PC-9 (cell line): Measurements from ENCODE around the gene RPTOR. TPM values are rescaled to one million over a fixed set of nuclear protein-coding genes. Genes with fewer than 3 reads are reported as not detected.

Experiments used
- BruUV-seq: library from RNA; stranded (reverse); fragments of 400-500 nt; replicated peaks from 2 replicates; lab custom pipeline; 2021; lab: Mats Ljungman, UMichigan
- CTCF ChIA-PET: fragments of 300-600 bp; sonication (Branson Sonifier 250); formaldehyde crosslinking; loops from one replicate; lab custom pipeline; 2022; ENCODE audit warnings: antibody characterized with exemption; lab: Charles Lee
- POLR2A ChIA-PET: fragments of 300-600 bp; sonication (Branson Sonifier 250); formaldehyde crosslinking; loops from one replicate; lab custom pipeline; 2022; ENCODE audit warnings: antibody characterized with exemption; ENCODE audit not compliant: unreplicated experiment; lab: Charles Lee
- DNase-seq, 2 experiments: peaks; one replicate each; pipeline versions ENCODE4 v3.0.0 to v3.0.0-alpha.2; 2015 to 2022; ENCODE audit warnings: mixed read lengths in 1 of 2
- H2AFZ ChIP-seq: fragments of 200-600 bp; sonication (generic); 2 replicates; pipeline ENCODE4 v1.8.1; 2017; ENCODE audit warnings: antibody characterized with exemption
- H3F3A ChIP-seq: fragments of 200-600 bp; sonication (generic); 2 replicates; pipeline ENCODE4 v1.8.1; 2017; ENCODE audit warnings: antibody characterized with exemption, mild to moderate bottlenecking, low read depth; ENCODE audit not compliant: insufficient read depth
- H3K27ac ChIP-seq: fragments of 200-600 bp; sonication (generic); 2 replicates; pipeline ENCODE4 v1.6.1; 2016; ENCODE audit warnings: mixed run types
- H3K27me3 ChIP-seq: fragments of 200-600 bp; sonication (generic); 2 replicates; pipeline ENCODE4 v1.6.1; 2016; ENCODE audit warnings: low read depth, mixed run types; ENCODE audit not compliant: insufficient read depth
- H3K36me3 ChIP-seq: fragments of 200-600 bp; sonication (generic); 2 replicates; pipeline ENCODE4 v1.6.1; 2016; ENCODE audit warnings: low read depth, mixed run types
- H3K4me1 ChIP-seq: fragments of 200-600 bp; sonication (generic); replicated peaks from 2 replicates; pipeline ENCODE4 v1.6.1; 2016; ENCODE audit warnings: mixed run types; ENCODE audit not compliant: insufficient read depth
- H3K4me2 ChIP-seq: fragments of 200-600 bp; sonication (generic); 2 replicates; pipeline ENCODE4 v1.6.1; 2017; ENCODE audit warnings: mixed run types
- H3K4me3 ChIP-seq: fragments of 200-600 bp; sonication (generic); 2 replicates; pipeline ENCODE4 v1.6.1; 2016; ENCODE audit warnings: mixed run types
- H3K79me2 ChIP-seq: fragments of 200-600 bp; sonication (generic); 2 replicates; pipeline ENCODE4 v1.6.1; 2017; ENCODE audit warnings: low read depth, mixed run types
- H3K9me2 ChIP-seq: fragments of 200-600 bp; sonication (generic); 2 replicates; pipeline ENCODE4 v1.8.1; 2017; ENCODE audit warnings: mild to moderate bottlenecking; ENCODE audit not compliant: insufficient read depth
- H3K9me3 ChIP-seq: fragments of 200-600 bp; sonication (generic); 2 replicates; pipeline ENCODE4 v1.8.1; 2016; ENCODE audit warnings: low read depth; ENCODE audit not compliant: insufficient read depth
- H4K20me1 ChIP-seq: fragments of 200-600 bp; sonication (generic); 2 replicates; pipeline ENCODE4 v1.8.1; 2017; ENCODE audit not compliant: insufficient read depth
- EZH2 ChIP-seq: fragments of 200-600 bp; sonication (generic); IDR thresholded peaks from 2 replicates; pipeline ENCODE4 v1.8.0; 2017; ENCODE audit warnings: antibody characterized with exemption, low read depth
- intact Hi-C: fragments of 100-400 bp; cut with micrococcal nuclease; formaldehyde crosslinking; loops from one replicate; pipeline ENCODE4 v1.10.0; 2022; ENCODE audit not compliant: unreplicated experiment
- total RNA-seq: library from RNA; stranded (reverse); gene quantifications from 2 replicates; pipeline ENCODE4 v1.2.3, GENCODE V29; 2021
- TF ChIP-seq, protein P1 (sequence below): fragments of 200-600 bp; sonication (generic); conservative IDR thresholded peaks from 2 replicates; pipeline ENCODE4 v1.6.1; 2017; ENCODE audit warnings: mixed run types, antibody characterized with exemption, mild to moderate bottlenecking, moderate library complexity

The RPTOR gene
- total RNA-seq, 1 experiment from 2014 or later: 50.8 TPM

GRCh38 chr17:80527016-80527645 lies 17.5 kb upstream of the RPTOR start:
- no peak for TF ChIP-seq EZH2
- TF ChIP-seq, protein P1, sequence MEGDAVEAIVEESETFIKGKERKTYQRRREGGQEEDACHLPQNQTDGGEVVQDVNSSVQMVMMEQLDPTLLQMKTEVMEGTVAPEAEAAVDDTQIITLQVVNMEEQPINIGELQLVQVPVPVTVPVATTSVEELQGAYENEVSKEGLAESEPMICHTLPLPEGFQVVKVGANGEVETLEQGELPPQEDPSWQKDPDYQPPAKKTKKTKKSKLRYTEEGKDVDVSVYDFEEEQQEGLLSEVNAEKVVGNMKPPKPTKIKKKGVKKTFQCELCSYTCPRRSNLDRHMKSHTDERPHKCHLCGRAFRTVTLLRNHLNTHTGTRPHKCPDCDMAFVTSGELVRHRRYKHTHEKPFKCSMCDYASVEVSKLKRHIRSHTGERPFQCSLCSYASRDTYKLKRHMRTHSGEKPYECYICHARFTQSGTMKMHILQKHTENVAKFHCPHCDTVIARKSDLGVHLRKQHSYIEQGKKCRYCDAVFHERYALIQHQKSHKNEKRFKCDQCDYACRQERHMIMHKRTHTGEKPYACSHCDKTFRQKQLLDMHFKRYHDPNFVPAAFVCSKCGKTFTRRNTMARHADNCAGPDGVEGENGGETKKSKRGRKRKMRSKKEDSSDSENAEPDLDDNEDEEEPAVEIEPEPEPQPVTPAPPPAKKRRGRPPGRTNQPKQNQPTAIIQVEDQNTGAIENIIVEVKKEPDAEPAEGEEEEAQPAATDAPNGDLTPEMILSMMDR: no peak
- Histone ChIP-seq H3K79me2 (no peaks in the 10 kb centered on the region), H3F3A (no peaks in the 10 kb centered on the region), H3K4me2 (no peak overlapping the region), H3K27me3 (no peaks in the 10 kb centered on the region), H2AFZ (no peak overlapping the region), H3K9me2 (no peaks in the 10 kb centered on the region), H3K36me3 (no peaks in the 10 kb centered on the region), H4K20me1 (no peaks in the 10 kb centered on the region), H3K4me3 (no peak overlapping the region), H3K4me1 (no peaks in the 10 kb centered on the region), H3K27ac (no peak overlapping the region), H3K9me3 (no peaks in the 10 kb centered on the region)
- BruUV-seq: no TSS peak
- CTCF ChIA-PET: no interaction called here
- no peak for DNase-seq
- POLR2A ChIA-PET: no interaction called here
- intact Hi-C loops: no loop called here

DNA sequence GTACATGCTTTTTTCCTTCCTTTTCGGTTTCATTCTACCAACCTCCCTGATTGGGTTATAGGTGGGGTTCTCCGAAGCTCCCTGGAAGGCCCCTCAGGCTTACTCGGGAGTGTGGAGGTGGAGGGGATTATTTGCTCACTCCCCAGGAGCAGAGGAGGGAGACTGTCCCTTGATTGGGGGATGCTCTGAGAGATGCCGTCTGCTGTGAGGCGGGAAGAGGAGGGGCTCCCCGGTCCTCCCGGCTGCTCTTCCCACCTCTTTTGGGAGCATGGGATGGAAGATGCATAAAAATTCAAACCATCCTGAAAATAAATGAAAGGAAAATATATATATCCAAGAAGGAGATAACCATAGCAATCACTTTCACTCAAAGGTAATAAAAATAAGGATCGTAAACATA lies 16.1 kb upstream of the RPTOR start:
- Histone ChIP-seq H3K27ac (no peak overlapping the region), H3K27me3 (no peaks in the 10 kb centered on the region), H3K4me1 (no peaks in the 10 kb centered on the region), H3F3A (no peaks in the 10 kb centered on the region), H3K36me3 (no peaks in the 10 kb centered on the region), H3K4me2 (no peak overlapping the region), H4K20me1 (no peaks in the 10 kb centered on the region), H3K4me3 (no peak overlapping the region), H3K9me2 (no peaks in the 10 kb centered on the region), H2AFZ (no peak overlapping the region), H3K79me2 (no peaks in the 10 kb centered on the region), H3K9me3 (no peaks in the 10 kb centered on the region)
- POLR2A ChIA-PET: no interaction called here
- CTCF ChIA-PET: no interaction called here
- no peak for DNase-seq
- no TSS peak for BruUV-seq
- intact Hi-C loops: no loop called here
- TF ChIP-seq, protein P1: no peak
- TF ChIP-seq EZH2: no peak

DNA sequence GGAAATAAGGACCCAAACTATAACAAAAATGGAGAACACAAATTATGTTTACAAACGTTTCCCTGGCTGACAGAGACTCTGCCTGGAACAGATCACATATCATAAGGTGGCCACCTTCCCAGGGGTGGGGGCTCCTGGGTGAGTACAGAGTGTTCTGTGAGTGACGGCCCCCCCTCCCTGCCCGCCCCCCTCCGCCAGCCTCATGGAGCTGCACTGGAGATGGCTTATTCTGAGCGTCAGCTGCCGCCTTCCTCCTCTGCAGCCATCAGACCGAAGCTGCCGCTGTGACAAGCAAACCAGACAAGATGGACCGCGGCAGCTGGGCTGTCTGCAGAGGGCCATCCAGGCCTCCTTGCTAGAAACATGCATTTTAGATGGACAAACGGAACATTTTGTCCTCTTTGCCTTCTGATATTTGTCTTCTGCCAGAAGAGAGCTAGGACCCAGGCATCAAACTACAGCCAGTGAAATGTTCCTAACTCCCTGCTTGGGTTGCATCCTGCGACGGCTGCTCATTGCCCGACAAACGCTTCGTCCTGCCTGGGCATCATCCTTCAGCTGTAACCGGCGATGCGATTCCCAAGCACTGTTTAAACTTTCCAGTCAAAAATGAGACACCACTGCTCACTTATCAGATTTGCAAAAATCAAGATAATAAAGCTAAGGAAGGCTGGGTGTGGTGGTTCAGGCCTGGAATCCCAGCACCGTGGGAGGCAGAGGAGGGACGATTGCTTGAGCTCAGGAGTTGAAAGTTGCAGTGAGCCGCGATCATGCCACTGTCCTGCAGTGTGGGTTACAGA lies 15.3 kb upstream of the RPTOR start:
- Histone ChIP-seq H3K9me2 (no peaks in the 10 kb centered on the region), H3K79me2 (no peaks in the 10 kb centered on the region), H3K36me3 (no peaks in the 10 kb centered on the region), H3K27ac (no peak overlapping the region), H3F3A (no peaks in the 10 kb centered on the region), H4K20me1 (no peaks in the 10 kb centered on the region), H3K27me3 (no peaks in the 10 kb centered on the region), H3K4me1 (no peaks in the 10 kb centered on the region), H3K4me2 (no peak overlapping the region), H3K4me3 (no peak overlapping the region), H3K9me3 (no peaks in the 10 kb centered on the region), H2AFZ (no peak overlapping the region)
- TF ChIP-seq EZH2: no peak
- TF ChIP-seq, protein P1: no peak
- DNase-seq: no peak
- intact Hi-C loops: no loop called here
- CTCF ChIA-PET: no interaction called here
- POLR2A ChIA-PET: no interaction called here
- BruUV-seq: no TSS peak
